KBM-7 (cell line): ENCODE results near the gene SLITRK1.

Experiments used
- DNase-seq: peaks from one replicate; pipeline ENCODE4 v3.0.0-alpha.2; 2015
- in situ Hi-C: fragments of 300-500 bp; cut with MboI; formaldehyde crosslinking; loops from 2 replicates; pipeline ENCODE4 v1.14.3; 2020; ENCODE audit warnings: low sequenced_read_pairs, low pct_unique_long_range_greater_than_20kb, mixed read lengths

SLITRK1 gene

GRCh38 chr13:83881917-83882605 is at the start of gene SLITRK1:
TSS of gene SLITRK1 (minus strand) at chr13:83882474. CDS start at chr13:83881507, 967 bp downstream.
- DNase-seq, result peak; percentile 64

GRCh38 chr13:83929157-83929556 is 46.9 kb upstream of the SLITRK1 start:
- in situ Hi-C loops, result no loop called here
- no peak for DNase-seq

More at GRCh38 chr13:83881917-83882605, at the start of gene SLITRK1:
- in situ Hi-C loops, result no loop called here

- in situ Hi-C loops, result no loop called here
- DNase-seq, result no peak
Measured at GRCh38 chr13:83919775-83920174, 37.5 kb upstream of the SLITRK1 start.

GRCh38 chr13:83914368-83914767 is 32.1 kb upstream of the SLITRK1 start:
- no peak for DNase-seq
- in situ Hi-C loops, result no loop called here

GRCh38 chr13:83907196-83907989 is 25.1 kb upstream of the SLITRK1 start:
- DNase-seq, result no peak
- in situ Hi-C loops, result no loop called here

GRCh38 chr13:83906240-83906820 is 24.1 kb upstream of the SLITRK1 start:
- DNase-seq, result no peak
- in situ Hi-C loops, result no loop called here

GRCh38 chr13:83905641-83906040 is 23.4 kb upstream of the SLITRK1 start:
- DNase-seq, result no peak
- in situ Hi-C loops, result no loop called here

- in situ Hi-C loops, result no loop called here
- no peak for DNase-seq
Measured at GRCh38 chr13:83895994-83896580, 13.8 kb upstream of the SLITRK1 start.

- in situ Hi-C loops, result no loop called here
- DNase-seq, result no peak
Measured at GRCh38 chr13:83890358-83890757, 8.1 kb upstream of the SLITRK1 start.

- in situ Hi-C loops, result no loop called here
- DNase-seq, result no peak
Measured at GRCh38 chr13:83884141-83884540, 1.9 kb upstream of the SLITRK1 start.

GRCh38 chr13:83883061-83883523 is 818 bp upstream of the SLITRK1 start:
- no peak for DNase-seq
- in situ Hi-C loops, result no loop called here

- in situ Hi-C loops, result no loop called here
Measured at GRCh38 chr13:83882606-83882959, 309 bp upstream of the SLITRK1 start.

GRCh38 chr13:83881140-83881684 is 1.1 kb downstream of the SLITRK1 start:
- in situ Hi-C loops, result no loop called here
- DNase-seq, result no peak

More at GRCh38 chr13:83882606-83882959, 309 bp upstream of the SLITRK1 start:
- DNase-seq, result no peak

GRCh38 chr13:83880275-83881139 is 1.8 kb downstream of the SLITRK1 start:
- DNase-seq, result no peak
- in situ Hi-C loops, result no loop called here

GRCh38 chr13:83879431-83880171 is 2.7 kb downstream of the SLITRK1 start:
- in situ Hi-C loops, result no loop called here
- no peak for DNase-seq

- DNase-seq, result no peak
- in situ Hi-C loops, result no loop called here
Measured at GRCh38 chr13:83878691-83879430, 3.4 kb downstream of the SLITRK1 start.

- in situ Hi-C loops, result no loop called here
- no peak for DNase-seq
Measured at GRCh38 chr13:83877651-83878355, 4.5 kb downstream of the SLITRK1 start.
